ENCODE results near the gene NT5DC3.
"Not testable (repeated sequence)": the region's sequence is repeated elsewhere in the genome, so short reads cannot be mapped to it uniquely, and the experiment has no call there.

Gene NT5DC3

DNA sequence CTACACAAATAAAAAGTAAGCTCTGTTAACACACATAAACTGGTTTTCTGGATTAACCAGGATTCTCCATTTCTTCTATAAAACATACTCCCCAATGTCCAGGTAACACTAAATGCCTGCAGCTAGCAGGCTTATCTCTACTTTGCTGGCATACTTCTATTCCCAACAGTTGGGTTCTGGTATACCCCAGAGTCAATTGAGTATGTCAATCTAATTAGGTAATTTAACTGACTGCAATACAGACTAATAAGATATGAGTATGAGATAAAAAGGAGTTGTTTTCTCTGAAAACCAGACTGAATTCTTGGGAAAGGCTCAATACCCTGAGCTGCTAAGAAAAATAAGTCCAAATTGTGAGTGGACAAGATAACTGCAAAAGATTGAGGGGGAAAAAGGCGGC lies 9.4 kb upstream of the NT5DC3 start:
- Histone ChIP-seq H3K27me3 (ENCODE audit: insufficient read depth, low read length) (no peaks in the 10 kb centered on the region), H2AFZ (ENCODE audit: low read depth, low read length) (no peak overlapping the region), H3K4me3 (ENCODE audit: low read length) (no peak overlapping the region), H3K36me3 (ENCODE audit: insufficient read depth, low read length) (no peaks in the 10 kb centered on the region), H3K9me3 (ENCODE audit: low read length) (no peaks in the 10 kb centered on the region), H3K4me1 (ENCODE audit: insufficient read depth, low read length) (peaks cover 24% of the 10 kb centered on the region)

DNA sequence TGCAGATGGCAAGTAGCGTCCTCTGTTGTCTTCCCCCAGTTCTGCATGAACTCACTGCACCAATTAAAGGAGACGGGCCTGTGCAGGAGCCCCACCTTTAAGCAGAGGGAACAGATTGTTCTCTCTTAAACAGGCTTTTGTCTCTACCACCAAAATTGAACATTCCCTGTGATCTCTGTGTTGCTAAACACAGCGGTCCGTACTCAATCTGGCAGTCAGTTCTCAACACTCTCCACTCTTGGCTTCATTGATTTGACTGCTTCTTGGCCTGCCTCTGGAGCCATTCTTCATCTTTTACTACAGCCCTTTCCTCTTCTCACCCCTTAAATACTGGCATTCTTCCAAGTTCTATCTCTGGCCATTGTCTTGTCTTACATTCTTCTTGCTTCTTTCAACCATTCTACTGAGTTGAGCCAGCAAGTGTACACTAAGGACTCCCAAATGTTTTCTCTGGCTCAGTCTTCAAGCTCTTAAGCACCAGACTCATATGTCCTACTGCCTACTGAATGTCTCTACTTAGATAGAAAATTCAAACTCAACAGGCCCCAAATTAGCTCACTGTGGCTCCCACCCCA lies 8.0 kb upstream of the NT5DC3 start:
- Histone ChIP-seq H3K4me3 (ENCODE audit: low read length) (no peak overlapping the region), H3K36me3 (ENCODE audit: insufficient read depth, low read length) (no peaks in the 10 kb centered on the region), H2AFZ (ENCODE audit: low read depth, low read length) (no peak overlapping the region), H3K9me3 (ENCODE audit: low read length) (no peaks in the 10 kb centered on the region), H3K27me3 (ENCODE audit: insufficient read depth, low read length) (no peaks in the 10 kb centered on the region), H3K4me1 (ENCODE audit: insufficient read depth, low read length) (peaks cover 24% of the 10 kb centered on the region)

DNA sequence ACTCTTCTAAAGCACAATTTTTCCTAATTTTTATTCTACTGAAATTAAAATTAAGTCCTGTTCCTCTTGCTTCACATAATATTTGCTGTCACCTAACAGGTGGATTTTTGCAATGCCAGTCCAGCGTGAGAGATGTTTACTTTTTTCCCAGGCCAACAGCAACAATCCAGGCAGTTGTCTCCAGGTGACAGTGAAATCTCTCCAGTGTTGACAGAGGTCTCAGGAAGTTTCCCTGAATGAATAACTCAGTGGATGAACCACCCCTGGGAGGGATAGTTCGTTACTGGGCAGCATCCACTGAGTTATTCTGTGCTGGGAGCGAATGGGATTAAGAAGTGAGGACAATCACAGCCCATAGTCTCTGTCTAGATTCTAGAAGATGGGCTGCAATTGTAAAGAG lies 7.1 kb upstream of the NT5DC3 start:
- Histone ChIP-seq H3K4me3 (ENCODE audit: low read length) (no peak overlapping the region), H3K36me3 (ENCODE audit: insufficient read depth, low read length) (no peaks in the 10 kb centered on the region), H3K9me3 (ENCODE audit: low read length) (no peaks in the 10 kb centered on the region), H3K27me3 (ENCODE audit: insufficient read depth, low read length) (no peaks in the 10 kb centered on the region), H2AFZ (ENCODE audit: low read depth, low read length) (no peak overlapping the region), H3K4me1 (ENCODE audit: insufficient read depth, low read length) (peaks cover 24% of the 10 kb centered on the region)

DNA sequence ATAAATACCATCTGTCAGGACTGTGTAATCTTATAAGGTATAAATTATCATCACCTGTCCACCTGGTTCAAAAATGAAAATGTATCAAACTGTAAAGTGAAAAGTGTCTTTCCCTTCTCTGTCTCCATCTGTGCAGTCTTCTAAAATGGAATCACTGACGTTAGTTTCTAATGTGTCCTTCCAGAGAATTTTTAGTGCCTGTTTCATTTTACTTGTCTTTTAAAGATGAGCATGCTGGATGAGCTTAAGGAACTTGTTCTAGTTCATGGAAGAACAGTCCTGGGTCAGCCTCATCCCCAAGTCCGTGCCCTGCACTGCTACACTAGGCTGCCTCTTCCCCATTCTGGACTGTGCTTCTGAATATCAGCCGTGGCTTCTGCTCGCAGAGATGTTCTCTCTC lies 5.4 kb upstream of the NT5DC3 start:
- Histone ChIP-seq H3K36me3 (ENCODE audit: insufficient read depth, low read length) (no peaks in the 10 kb centered on the region), H3K4me3 (ENCODE audit: low read length) (no peak overlapping the region), H3K27me3 (ENCODE audit: insufficient read depth, low read length) (no peaks in the 10 kb centered on the region)

DNA sequence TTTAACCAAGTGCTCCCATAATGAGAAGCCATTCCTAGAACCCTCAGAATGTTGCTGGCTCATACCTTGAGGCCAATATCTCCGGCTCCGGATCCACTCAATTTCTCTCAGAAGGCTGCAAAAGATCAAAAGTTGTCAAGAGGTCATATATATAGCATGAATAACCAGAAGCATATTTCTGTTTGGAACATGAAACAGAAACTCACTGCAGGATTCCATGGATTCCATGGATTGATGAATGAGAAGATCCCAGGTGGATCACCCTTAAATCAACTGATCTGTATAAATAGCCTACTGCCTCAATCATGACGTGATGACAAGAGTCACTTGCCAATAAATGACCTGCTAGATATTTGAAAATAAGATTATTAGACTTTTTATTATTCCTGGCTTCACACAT lies 3.3 kb upstream of the NT5DC3 start:
- H3K36me3 ChIP-seq (ENCODE audit: insufficient read depth, low read length): no peaks in the 10 kb centered on the region
- H3K4me3 ChIP-seq (ENCODE audit: low read length): no peak overlapping the region
- no peak overlapping the region for H2AFZ ChIP-seq (ENCODE audit: low read depth, low read length)
- no peaks in the 10 kb centered on the region for H3K9me3 ChIP-seq (ENCODE audit: low read length)
- peaks cover 10% of the 10 kb centered on the region for H3K4me1 ChIP-seq (ENCODE audit: insufficient read depth, low read length)
- H3K27me3 ChIP-seq (ENCODE audit: insufficient read depth, low read length): no peaks in the 10 kb centered on the region

More for the DNA sequence above, 5.4 kb upstream of the NT5DC3 start:
- H3K9me3 ChIP-seq (ENCODE audit: low read length): no peaks in the 10 kb centered on the region
- no peak overlapping the region for H2AFZ ChIP-seq (ENCODE audit: low read depth, low read length)
- peaks cover 7% of the 10 kb centered on the region for H3K4me1 ChIP-seq (ENCODE audit: insufficient read depth, low read length)

DNA sequence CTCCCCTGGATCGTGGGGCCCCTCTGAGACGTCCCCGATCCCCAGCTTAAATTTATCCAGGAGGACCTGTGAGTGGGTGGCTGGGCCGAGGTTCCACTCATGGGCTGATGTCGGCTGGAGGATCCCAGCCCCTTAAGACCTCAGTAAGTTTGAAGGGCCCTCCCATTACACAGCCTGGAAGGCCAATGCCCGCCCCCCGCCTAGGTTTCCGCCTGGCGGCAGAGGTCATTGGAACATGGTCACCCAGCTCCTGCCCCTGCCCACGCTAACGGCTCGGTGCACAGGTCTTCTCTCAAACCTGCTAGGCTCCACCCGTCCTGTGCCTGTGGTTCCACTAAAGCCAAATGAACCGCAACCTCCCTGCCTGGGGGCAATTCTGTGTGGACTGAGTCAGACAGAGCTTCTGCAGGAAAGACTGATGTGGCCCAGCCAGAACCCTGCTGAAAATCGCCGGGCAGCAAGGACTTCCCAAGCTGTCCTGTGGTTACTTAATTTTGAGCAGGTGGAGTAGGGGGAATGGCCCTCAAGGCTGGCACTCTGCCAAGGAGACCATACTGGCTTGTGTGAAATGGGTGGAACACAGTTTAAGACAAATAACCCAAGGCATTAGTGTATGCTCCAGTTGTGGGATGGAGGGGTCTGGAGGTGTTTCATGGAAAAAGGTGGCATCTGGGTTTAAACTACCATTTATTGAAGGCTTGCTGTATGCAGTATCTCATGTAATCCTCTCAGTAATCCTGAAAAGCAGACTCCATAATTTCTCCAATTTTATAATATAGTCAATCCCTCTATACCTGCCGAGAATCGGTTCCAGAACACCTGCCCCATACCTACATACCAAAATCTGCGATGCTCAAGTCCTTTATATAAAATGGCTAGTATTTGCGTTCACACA lies 903 bp upstream of the NT5DC3 start:
- peaks cover 2% of the 10 kb centered on the region for H3K9me3 ChIP-seq (ENCODE audit: low read length)
- peak overlapping the region; percentile 59 for H2AFZ ChIP-seq (ENCODE audit: low read depth, low read length)
- peaks cover 10% of the 10 kb centered on the region for H3K4me1 ChIP-seq (ENCODE audit: insufficient read depth, low read length)
- no peaks in the 10 kb centered on the region for H3K36me3 ChIP-seq (ENCODE audit: insufficient read depth, low read length)
- no peaks in the 10 kb centered on the region for H3K27me3 ChIP-seq (ENCODE audit: insufficient read depth, low read length)
- peak overlapping the region; percentile 42 for H3K4me3 ChIP-seq (ENCODE audit: low read length)

DNA sequence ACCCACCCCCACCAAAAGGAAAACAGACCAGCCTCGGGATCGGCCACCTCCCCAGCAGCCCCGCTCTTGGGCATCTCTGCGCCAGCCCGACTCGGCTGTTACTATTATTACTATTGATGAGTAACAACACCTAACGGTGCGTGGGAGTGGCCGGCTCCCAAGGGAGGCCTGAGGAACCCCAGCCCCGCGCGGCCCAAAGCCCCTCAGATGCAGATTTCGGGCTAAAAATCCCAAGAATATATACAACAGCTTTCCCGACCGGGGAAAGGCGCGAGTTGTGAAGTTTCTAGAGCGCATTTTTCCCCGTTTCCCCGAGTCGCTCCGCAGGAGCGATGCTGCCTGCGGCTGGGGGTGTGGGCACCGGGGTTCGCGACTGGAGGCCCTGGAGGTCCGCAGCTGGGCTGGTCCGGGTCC lies 565 bp downstream of the NT5DC3 start:
- Histone ChIP-seq H2AFZ (ENCODE audit: low read depth, low read length) (peak overlapping the region; percentile 100), H3K9me3 (ENCODE audit: low read length) (peaks cover 5% of the 10 kb centered on the region), H3K36me3 (ENCODE audit: insufficient read depth, low read length) (no peaks in the 10 kb centered on the region), H3K4me1 (ENCODE audit: insufficient read depth, low read length) (peaks cover 10% of the 10 kb centered on the region), H3K27me3 (ENCODE audit: insufficient read depth, low read length) (no peaks in the 10 kb centered on the region), H3K4me3 (ENCODE audit: low read length) (peak overlapping the region; percentile 88)

DNA sequence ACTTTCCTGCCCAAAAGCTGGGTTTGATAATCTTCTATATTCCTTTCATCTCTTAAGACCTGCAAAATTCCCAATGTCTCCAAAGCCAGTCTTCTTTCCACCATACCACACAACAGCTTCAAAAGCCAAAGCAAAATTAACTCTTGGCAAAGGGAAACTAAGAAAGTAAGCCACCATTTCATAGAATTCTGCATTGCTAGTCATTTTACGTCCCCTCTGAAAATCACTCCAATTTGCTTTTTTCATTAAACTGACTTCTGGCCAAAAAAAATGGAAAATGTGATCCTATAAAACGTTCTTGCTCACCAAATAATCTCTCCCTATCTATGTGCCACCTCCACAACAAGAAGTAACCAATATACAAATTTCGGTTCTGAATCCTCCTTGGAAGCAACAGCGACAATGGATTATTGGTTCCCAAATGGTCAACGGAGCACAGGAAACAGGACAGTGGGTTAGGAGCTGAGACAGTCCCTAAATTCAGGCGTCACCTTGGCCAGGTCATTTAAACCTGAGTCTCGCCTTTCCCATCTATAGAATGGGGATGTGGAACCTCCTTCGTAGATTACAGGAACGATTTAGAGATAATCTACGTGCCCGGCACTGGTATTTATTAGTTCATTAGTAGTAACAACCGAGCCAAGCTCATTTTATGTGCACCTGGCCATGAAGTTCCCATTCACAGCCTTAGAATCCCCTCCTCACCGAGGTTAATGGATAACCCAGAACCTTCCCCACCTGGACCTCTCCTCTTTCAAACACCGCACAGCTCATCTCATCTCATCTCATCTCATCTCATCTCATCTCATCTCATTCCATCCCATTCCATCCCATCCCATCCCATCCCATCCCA lies 1.2 kb downstream of the NT5DC3 start:
- Histone ChIP-seq H2AFZ (ENCODE audit: low read depth, low read length) (peak overlapping the region; percentile 100), H3K4me3 (ENCODE audit: low read length) (peak overlapping the region; percentile 88), H3K36me3 (ENCODE audit: insufficient read depth, low read length) (no peaks in the 10 kb centered on the region), H3K27me3 (ENCODE audit: insufficient read depth, low read length) (no peaks in the 10 kb centered on the region), H3K9me3 (ENCODE audit: low read length) (peaks cover 5% of the 10 kb centered on the region), H3K4me1 (ENCODE audit: insufficient read depth, low read length) (peaks cover 16% of the 10 kb centered on the region)

DNA sequence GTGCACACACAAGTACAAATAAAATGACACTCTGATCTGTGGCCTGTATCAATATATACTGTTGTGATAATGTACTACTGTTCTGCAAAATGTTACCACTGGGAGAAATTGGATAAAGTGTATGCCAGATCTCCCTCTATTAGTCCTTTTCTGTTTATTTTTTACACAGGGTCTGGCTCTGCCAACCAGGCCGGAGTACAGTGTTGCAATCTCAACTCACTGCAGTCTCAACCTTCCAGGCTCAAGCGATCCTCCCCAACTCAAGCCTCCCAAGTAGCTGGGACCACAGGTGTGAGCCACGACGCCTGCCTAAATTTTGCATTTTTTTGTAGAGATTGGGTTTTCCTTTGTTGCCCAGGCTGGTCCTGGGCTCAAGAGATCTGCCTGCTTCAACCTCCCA lies 1.9 kb downstream of the NT5DC3 start:
- Histone ChIP-seq H3K36me3 (ENCODE audit: insufficient read depth, low read length) (no peaks in the 10 kb centered on the region), H3K4me1 (ENCODE audit: insufficient read depth, low read length) (peaks cover 22% of the 10 kb centered on the region), H2AFZ (ENCODE audit: low read depth, low read length) (no peak overlapping the region), H3K9me3 (ENCODE audit: low read length) (peaks cover 5% of the 10 kb centered on the region), H3K4me3 (ENCODE audit: low read length) (no peak overlapping the region), H3K27me3 (ENCODE audit: insufficient read depth, low read length) (no peaks in the 10 kb centered on the region)

DNA sequence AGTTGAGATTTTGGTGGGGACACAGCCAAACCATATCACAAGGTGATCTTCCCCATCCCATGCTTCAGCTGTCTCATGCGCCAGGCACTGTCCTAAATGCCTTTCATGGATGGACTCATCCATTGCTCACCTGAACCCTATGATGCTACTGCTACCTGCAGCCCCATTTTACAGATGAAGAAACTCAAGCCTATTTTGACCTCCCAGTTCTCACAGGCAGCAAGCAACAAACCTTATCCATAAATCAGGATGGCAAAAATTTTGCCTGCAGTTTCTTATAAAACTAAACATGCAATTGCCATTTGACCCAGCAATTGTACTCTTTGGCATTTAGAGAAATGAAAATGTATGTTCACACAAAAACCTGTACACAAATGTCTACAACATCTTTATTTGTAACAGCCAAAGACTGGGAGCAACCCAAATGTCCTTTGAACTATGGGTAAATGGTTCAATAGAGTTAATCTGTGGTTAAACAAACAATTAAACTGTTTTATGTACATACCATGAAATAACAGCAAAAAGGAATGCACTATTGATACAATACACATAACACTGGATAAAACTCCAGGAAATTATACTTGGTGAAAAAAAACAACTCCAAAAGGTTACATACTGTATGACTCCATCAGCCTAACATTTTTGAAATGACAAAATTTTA lies 2.6 kb downstream of the NT5DC3 start:
- Histone ChIP-seq H3K36me3 (ENCODE audit: insufficient read depth, low read length) (no peaks in the 10 kb centered on the region), H2AFZ (ENCODE audit: low read depth, low read length) (no peak overlapping the region), H3K4me1 (ENCODE audit: insufficient read depth, low read length) (peaks cover 29% of the 10 kb centered on the region), H3K9me3 (ENCODE audit: low read length) (peaks cover 5% of the 10 kb centered on the region), H3K4me3 (ENCODE audit: low read length) (no peak overlapping the region), H3K27me3 (ENCODE audit: insufficient read depth, low read length) (no peaks in the 10 kb centered on the region)

DNA sequence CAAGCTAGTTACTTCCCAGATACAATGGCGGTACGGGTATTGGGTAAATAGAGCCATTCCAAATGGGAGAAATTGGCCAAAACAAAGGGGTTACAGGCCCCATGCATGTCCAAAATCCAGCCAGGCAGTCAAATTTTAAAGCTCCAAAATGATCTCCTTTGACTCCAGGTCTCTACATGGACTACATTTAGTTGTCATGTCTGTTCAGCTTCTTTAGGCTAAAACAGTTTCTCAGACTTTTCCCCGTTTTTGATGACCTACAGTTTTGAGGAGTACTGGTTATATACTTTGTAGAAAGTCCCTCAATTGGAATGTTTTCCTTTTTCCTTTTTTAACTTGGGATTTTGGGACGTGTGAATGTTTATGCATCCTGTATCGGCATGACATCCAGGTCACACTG lies 4.7 kb downstream of the NT5DC3 start:
- peaks cover 5% of the 10 kb centered on the region for H3K9me3 ChIP-seq (ENCODE audit: low read length)
- no peaks in the 10 kb centered on the region for H3K36me3 ChIP-seq (ENCODE audit: insufficient read depth, low read length)
- H2AFZ ChIP-seq (ENCODE audit: low read depth, low read length): no peak overlapping the region
- no peaks in the 10 kb centered on the region for H3K27me3 ChIP-seq (ENCODE audit: insufficient read depth, low read length)
- no peak overlapping the region for H3K4me3 ChIP-seq (ENCODE audit: low read length)
- H3K4me1 ChIP-seq (ENCODE audit: insufficient read depth, low read length): peaks cover 30% of the 10 kb centered on the region

DNA sequence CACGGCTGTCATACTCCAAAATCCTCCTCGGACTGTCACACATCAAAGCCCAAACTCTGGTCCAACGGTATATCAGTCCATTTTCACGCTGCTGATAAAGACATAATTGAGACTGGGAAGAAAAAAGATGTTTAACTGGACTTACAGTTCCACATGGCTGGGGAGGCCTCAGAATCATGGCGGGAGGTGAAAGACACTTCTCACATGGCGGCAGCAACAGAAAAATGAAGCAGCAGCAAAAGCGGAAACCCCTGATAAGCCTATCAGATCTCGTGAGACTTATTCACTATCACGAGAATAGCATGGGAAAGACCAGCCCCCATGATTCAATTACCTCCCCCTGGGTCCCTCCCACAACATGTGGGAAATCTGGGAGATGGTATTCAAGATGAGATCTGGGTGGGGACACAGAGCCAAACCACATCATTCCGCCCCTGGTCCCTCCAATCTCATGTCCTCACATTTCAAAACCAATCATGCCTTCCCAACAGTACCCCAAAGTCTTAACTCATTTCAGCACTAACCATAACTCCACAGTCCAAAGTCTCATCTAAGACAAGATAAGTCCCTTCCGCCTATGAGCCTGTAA lies 5.2 kb downstream of the NT5DC3 start:
- H3K36me3 ChIP-seq (ENCODE audit: insufficient read depth, low read length); H2AFZ ChIP-seq (ENCODE audit: low read depth, low read length); H3K9me3 ChIP-seq (ENCODE audit: low read length); H3K27me3 ChIP-seq (ENCODE audit: insufficient read depth, low read length); H3K4me3 ChIP-seq (ENCODE audit: low read length): not testable (repeated sequence)
- peaks cover 30% of the 10 kb centered on the region for H3K4me1 ChIP-seq (ENCODE audit: insufficient read depth, low read length)

All from neuron (in vitro differentiated cells).